K562 (cell line): ENCODE measurements around the gene SHANK1. TPM values are rescaled to one million over a fixed set of nuclear protein-coding genes. Genes with fewer than 3 reads are reported as not detected.

Source experiments
- ADNP ChIP-seq: fragments of 200-800 bp; sonication (Bioruptor generic); IDR thresholded peaks from 2 replicates; pipeline ENCODE4 v1.6.1; 2016; ENCODE audit warnings: missing genetic modification characterization, missing compliant biosample characterization
- ESRRB ChIP-seq: fragments of 250-450 bp; sonication (Bioruptor Pico); IDR thresholded peaks from 2 replicates; pipeline ENCODE4 v1.5.0; 2020; ENCODE audit warnings: mild to moderate bottlenecking, moderate library complexity, borderline replicate concordance
- HDAC2 ChIP-seq: fragments of 450-650 bp; IDR thresholded peaks from 2 replicates; pipeline ENCODE4 v1.6.1; 2016; ENCODE audit warnings: mild to moderate bottlenecking
- HINFP ChIP-seq: fragments of 450-650 bp; conservative IDR thresholded peaks from 2 replicates; pipeline ENCODE4 v1.6.1; 2016; ENCODE audit warnings: missing genetic modification characterization, low read depth, mild to moderate bottlenecking, control low read depth, missing compliant biosample characterization
- HIVEP1 ChIP-seq: fragments of 250-450 bp; sonication (Bioruptor Pico); IDR thresholded peaks from 2 replicates; pipeline ENCODE4 v1.4.0; 2020; ENCODE audit warnings: mild to moderate bottlenecking
- HMGN3 ChIP-seq: IDR thresholded peaks from 2 replicates; pipeline ENCODE4 v1.6.1; 2011; ENCODE audit warnings: borderline replicate concordance, low read depth, mild to moderate bottlenecking, mixed read lengths, low read length; ENCODE audit not compliant: insufficient read length; ENCODE audit errors: extremely low read depth
- KLF6 ChIP-seq: fragments of 250-450 bp; sonication (Bioruptor Pico); IDR thresholded peaks from 2 replicates; pipeline ENCODE4 v1.4.0; 2020; ENCODE audit warnings: mild to moderate bottlenecking, moderate library complexity, borderline replicate concordance
- NCOA4 ChIP-seq: fragments of 450-650 bp; IDR thresholded peaks from 2 replicates; pipeline ENCODE4 v1.6.1; 2018; ENCODE audit warnings: mild to moderate bottlenecking; ENCODE audit not compliant: partially characterized antibody
- POLR2AphosphoS5 ChIP-seq: IDR thresholded peaks from 2 replicates; pipeline ENCODE4 v1.6.1; 2011; ENCODE audit warnings: mild to moderate bottlenecking, low read depth, low read length, moderate library complexity; ENCODE audit not compliant: control insufficient read depth, insufficient read depth
- POLR3G ChIP-seq: IDR thresholded peaks from 2 replicates; pipeline ENCODE4 v1.6.1; 2011; ENCODE audit not compliant: insufficient read length, insufficient replicate concordance; ENCODE audit errors: extremely low read depth
- SMARCB1 ChIP-seq: IDR thresholded peaks from 2 replicates; pipeline ENCODE4 v1.6.1; 2011; ENCODE audit warnings: improper control_type of control experiment, low read depth; ENCODE audit not compliant: insufficient read length
- STAT5B ChIP-seq: fragments of 250-450 bp; sonication (Bioruptor Pico); IDR thresholded peaks from 2 replicates; pipeline ENCODE4 v1.8.0; 2021; ENCODE audit warnings: mild to moderate bottlenecking, inconsistent platforms
- ZNF263 ChIP-seq: sonication (generic); formaldehyde crosslinking; IDR thresholded peaks from 2 replicates; pipeline ENCODE4 v1.8.0; 2022; ENCODE audit warnings: mild to moderate bottlenecking, missing genetic modification reagents, borderline replicate concordance
- ZNF354B ChIP-seq: fragments of 250-450 bp; sonication (Bioruptor Pico); IDR thresholded peaks from 2 replicates; pipeline ENCODE4 v1.4.0; 2020
- ZNF655 ChIP-seq: fragments of 250-450 bp; sonication (Bioruptor Pico); IDR thresholded peaks from 2 replicates; pipeline ENCODE4 v1.5.0; 2021
- ZNF778 ChIP-seq: fragments of 450-650 bp; formaldehyde crosslinking; IDR thresholded peaks from 2 replicates; pipeline ENCODE4 v1.4.0; 2020; ENCODE audit warnings: mild to moderate bottlenecking, moderate library complexity
- polyA plus RNA-seq, 8 experiments: library from polyadenylated mRNA; depleted of rRNA in 4 of 8; stranded (reverse) in 5 of 8; unstranded in 3 of 8; fragments of >200 nt; fragmentation: Nextera tagmentation in 2 of 8; fragmentation: Illumina TruSeq in 1 of 8; extraction: Ambion mirVana in 2 of 8; extraction: Trizol in 1 of 8; gene quantifications; 2 replicates each; pipeline versions ENCODE4 v1.2.1 to v1.2.3, GENCODE V29; 2011 to 2014; ENCODE audit warnings: inconsistent platforms in 1 of 8, missing spikeins in 1 of 8
- total RNA-seq, 7 experiments: library from RNA; depleted of rRNA in 6 of 7; stranded (reverse); fragments of >200 nt in 6 of 7; fragmentation: Illumina TruSeq in 2 of 7; extraction: Trizol in 2 of 7; gene quantifications; 2 replicates each; pipeline versions ENCODE4 v1.2.1 to v1.2.3, GENCODE V29; 2011 to 2021; ENCODE audit warnings: low replicate concordance in 1 of 7
- TF ChIP-seq, protein P1 (sequence below): fragments of 250-450 bp; sonication (Bioruptor Pico); IDR thresholded peaks from 2 replicates; pipeline ENCODE4 v1.4.0; 2020; ENCODE audit warnings: mild to moderate bottlenecking, moderate library complexity
- TF ChIP-seq, protein P2 (sequence below): fragments of 250-450 bp; sonication (Bioruptor Pico); IDR thresholded peaks from 2 replicates; pipeline ENCODE4 v1.5.0; 2020; ENCODE audit warnings: mild to moderate bottlenecking, borderline replicate concordance

Gene SHANK1
- total and polyA plus RNA-seq, 9 of the 15 experiments (the other 6 are each of a cell fraction or from before 2014, with no cell fraction given): 0.33 to 1.3 (median 0.55) TPM; not detected in 2

DNA sequence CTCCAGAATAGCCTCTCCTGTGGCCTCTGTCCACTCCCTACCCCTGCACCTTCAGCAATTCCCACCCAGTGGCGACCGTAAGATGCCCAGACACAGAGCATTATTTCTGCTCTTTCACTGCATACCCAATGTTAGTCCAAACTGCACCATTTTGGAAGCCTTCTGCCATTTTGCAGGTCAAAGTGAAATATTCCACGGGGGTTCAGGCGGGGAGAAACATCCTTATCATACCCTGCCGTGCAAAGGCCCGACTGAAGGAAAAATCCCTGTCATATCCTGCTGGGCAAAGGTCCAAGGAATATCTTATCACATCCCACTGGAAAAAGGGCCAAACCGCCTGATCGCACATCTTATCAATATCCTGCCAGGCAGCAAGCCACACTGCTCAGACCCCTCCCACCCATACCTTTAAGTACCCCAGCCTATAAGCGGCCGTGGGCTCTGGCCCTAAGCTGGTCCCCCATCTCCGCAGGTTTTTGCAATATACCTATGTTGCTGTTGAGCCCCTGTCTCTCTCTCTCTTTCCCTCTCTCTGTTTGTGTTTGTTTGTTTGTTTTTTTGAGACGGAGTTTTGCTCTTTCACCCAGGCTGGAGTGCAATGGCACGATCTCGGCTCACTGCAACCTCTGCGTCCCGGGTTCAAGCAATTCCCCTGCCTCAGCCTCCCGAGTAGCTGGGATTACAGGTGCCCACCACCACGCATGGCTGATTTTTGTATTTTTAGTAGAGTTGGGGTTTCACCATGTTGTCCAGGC lies 21.8 kb upstream of the SHANK1 start (continued):
- TF ChIP-seq, protein P1, sequence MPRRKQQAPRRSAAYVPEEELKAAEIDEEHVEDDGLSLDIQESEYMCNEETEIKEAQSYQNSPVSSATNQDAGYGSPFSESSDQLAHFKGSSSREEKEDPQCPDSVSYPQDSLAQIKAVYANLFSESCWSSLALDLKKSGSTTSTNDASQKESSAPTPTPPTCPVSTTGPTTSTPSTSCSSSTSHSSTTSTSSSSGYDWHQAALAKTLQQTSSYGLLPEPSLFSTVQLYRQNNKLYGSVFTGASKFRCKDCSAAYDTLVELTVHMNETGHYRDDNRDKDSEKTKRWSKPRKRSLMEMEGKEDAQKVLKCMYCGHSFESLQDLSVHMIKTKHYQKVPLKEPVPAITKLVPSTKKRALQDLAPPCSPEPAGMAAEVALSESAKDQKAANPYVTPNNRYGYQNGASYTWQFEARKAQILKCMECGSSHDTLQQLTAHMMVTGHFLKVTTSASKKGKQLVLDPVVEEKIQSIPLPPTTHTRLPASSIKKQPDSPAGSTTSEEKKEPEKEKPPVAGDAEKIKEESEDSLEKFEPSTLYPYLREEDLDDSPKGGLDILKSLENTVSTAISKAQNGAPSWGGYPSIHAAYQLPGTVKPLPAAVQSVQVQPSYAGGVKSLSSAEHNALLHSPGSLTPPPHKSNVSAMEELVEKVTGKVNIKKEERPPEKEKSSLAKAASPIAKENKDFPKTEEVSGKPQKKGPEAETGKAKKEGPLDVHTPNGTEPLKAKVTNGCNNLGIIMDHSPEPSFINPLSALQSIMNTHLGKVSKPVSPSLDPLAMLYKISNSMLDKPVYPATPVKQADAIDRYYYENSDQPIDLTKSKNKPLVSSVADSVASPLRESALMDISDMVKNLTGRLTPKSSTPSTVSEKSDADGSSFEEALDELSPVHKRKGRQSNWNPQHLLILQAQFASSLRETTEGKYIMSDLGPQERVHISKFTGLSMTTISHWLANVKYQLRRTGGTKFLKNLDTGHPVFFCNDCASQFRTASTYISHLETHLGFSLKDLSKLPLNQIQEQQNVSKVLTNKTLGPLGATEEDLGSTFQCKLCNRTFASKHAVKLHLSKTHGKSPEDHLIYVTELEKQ (CRISPR knock-in tag): no peak
- no peak for TF ChIP-seq HINFP (tag)
- TF ChIP-seq ZNF778: no peak
- TF ChIP-seq POLR2AphosphoS5: 0 out of 2 replicates have a peak, but pooled peaks have one; percentile 27
- no peak for TF ChIP-seq KLF6 (CRISPR knock-in tag)
- TF ChIP-seq ZNF655 (CRISPR knock-in tag): no peak
- no peak for TF ChIP-seq SMARCB1
- no peak for TF ChIP-seq ADNP (tag)
- TF ChIP-seq HIVEP1: no peak
- TF ChIP-seq, protein P2, sequence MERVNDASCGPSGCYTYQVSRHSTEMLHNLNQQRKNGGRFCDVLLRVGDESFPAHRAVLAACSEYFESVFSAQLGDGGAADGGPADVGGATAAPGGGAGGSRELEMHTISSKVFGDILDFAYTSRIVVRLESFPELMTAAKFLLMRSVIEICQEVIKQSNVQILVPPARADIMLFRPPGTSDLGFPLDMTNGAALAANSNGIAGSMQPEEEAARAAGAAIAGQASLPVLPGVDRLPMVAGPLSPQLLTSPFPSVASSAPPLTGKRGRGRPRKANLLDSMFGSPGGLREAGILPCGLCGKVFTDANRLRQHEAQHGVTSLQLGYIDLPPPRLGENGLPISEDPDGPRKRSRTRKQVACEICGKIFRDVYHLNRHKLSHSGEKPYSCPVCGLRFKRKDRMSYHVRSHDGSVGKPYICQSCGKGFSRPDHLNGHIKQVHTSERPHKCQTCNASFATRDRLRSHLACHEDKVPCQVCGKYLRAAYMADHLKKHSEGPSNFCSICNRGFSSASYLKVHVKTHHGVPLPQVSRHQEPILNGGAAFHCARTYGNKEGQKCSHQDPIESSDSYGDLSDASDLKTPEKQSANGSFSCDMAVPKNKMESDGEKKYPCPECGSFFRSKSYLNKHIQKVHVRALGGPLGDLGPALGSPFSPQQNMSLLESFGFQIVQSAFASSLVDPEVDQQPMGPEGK: no peak
- no peak for TF ChIP-seq STAT5B
- no peak for TF ChIP-seq POLR3G
- no peak for TF ChIP-seq ZNF354B (CRISPR knock-in tag)
- no peak for TF ChIP-seq NCOA4
- peak; percentile 34 for TF ChIP-seq HMGN3
- TF ChIP-seq ZNF263 (CRISPR knock-in tag): no peak
- no peak for TF ChIP-seq HDAC2
- no peak for TF ChIP-seq ESRRB (CRISPR knock-in tag)
